ENCODE results near the gene SF3B5. TPM values are rescaled to one million over a fixed set of nuclear protein-coding genes. Genes with fewer than 3 reads are reported as not detected.

The SF3B5 gene
- total and polyA plus RNA-seq, 9 of the 15 experiments (the other 6 are each of a cell fraction or from before 2014, with no cell fraction given), result 238 to 1,211 (median 407) TPM

GRCh38 chr6:144140867-144141266, 45.5 kb upstream of the SF3B5 start:
- Histone ChIP-seq H3K9me1 (ENCODE audit: control insufficient read depth, insufficient read depth, low read length) (no peaks in the 10 kb centered on the region), H3K36me3 (ENCODE audit: control insufficient read depth, insufficient read depth, low read length) (no peaks in the 10 kb centered on the region), H3K4me1 (replicated peaks in 1 of 2; ENCODE audit: control insufficient read depth in 2 of 2, insufficient read depth in 2 of 2, low read length in 2 of 2) (no peaks in the 10 kb centered on the region; a peak in 1 of 5 replicates), H2AFZ (ENCODE audit: low read depth, low read length) (no peak overlapping the region), H3K79me2 (ENCODE audit: control insufficient read depth, insufficient read depth, low read length) (no peaks in the 10 kb centered on the region), H3K27ac (ENCODE audit: extremely low read depth, low read depth, low read length) (no peak overlapping the region), H3K9ac (ENCODE audit: insufficient read depth in 1 of 2, low read depth in 2 of 2, low read length in 2 of 2) (no peak overlapping the region), H3K9me3 (replicated peaks; ENCODE audit: control insufficient read depth, insufficient read depth, low read depth, low read length) (no peaks in the 10 kb centered on the region), H3K27me3 (ENCODE audit: control insufficient read depth in 2 of 2, insufficient read depth in 2 of 2, low read length in 2 of 2) (peaks cover 3 to 5% of the 10 kb centered on the region in 2 experiments; a peak in 4 of 5 replicates), H3K4me3 (no peak overlapping the region), H4K20me1 (replicated peaks; ENCODE audit: control insufficient read depth, insufficient read depth, low read length) (no peaks in the 10 kb centered on the region), H3K4me2 (ENCODE audit: insufficient read depth, low read length) (no peak overlapping the region)
- 4% methylated on average over 2 of the region's 2 CpGs for WGBS (ENCODE audit: insufficient coverage, low coverage, missing lambda C conversion rate)
- in situ Hi-C loops (cut with MboI), result no loop called here
- FAIRE-seq, result no peak
- intact Hi-C loops (cut with micrococcal nuclease), result no loop called here
- CTCF ChIA-PET (ENCODE audit: low intra/inter-chr PET ratio), result no interaction called here
- no peak for TF ChIP-seq TSHZ1 (CRISPR knock-in tag; IDR thresholded peaks at IDR 0.05)
- TF ChIP-seq SRSF3 (IDR thresholded peaks at IDR 0.05; ENCODE audit: insufficient read depth, low read length), result no peak
- TF ChIP-seq HMG20A (CRISPR knock-in tag; conservative IDR thresholded peaks at IDR 0.05), result no peak
- TF ChIP-seq CTCF (IDR thresholded peaks at IDR 0.05 in 2 of 3, conservative IDR thresholded peaks at IDR 0.05 in 1 of 3; ENCODE audit: insufficient read depth in 2 of 3, low read depth in 1 of 3, low read length in 3 of 3), result no peak
- no peak for TF ChIP-seq ZNF586 (CRISPR knock-in tag; conservative IDR thresholded peaks at IDR 0.05)
- TF ChIP-seq JUN (IDR thresholded peaks at IDR 0.05; ENCODE audit: borderline replicate concordance, low read depth, low read length), result no peak
- TF ChIP-seq JUN (CRISPR knock-in tag; IDR thresholded peaks at IDR 0.05; ENCODE audit: borderline replicate concordance), result no peak
- no peak for TF ChIP-seq ARNT (IDR thresholded peaks at IDR 0.05)
- no peak for TF ChIP-seq TBL1XR1 (IDR thresholded peaks at IDR 0.05; ENCODE audit: low read length in 2 of 2)
- TF ChIP-seq ZKSCAN1 (IDR thresholded peaks at IDR 0.05; ENCODE audit: low read depth, low read length), result no peak
- TF ChIP-seq HNRNPK (IDR thresholded peaks at IDR 0.05; ENCODE audit: low read depth, low read length, poor library complexity, severe bottlenecking), result no peak
- TF ChIP-seq ZBTB26 (CRISPR knock-in tag; IDR thresholded peaks at IDR 0.05), result no peak
- TF ChIP-seq ZNF79 (CRISPR knock-in tag; IDR thresholded peaks at IDR 0.05; ENCODE audit: low read depth), result no peak
- DNase-seq (ENCODE audit: extremely low read depth in 1 of 4, low spot score in 3 of 4), result no peak
- POLR2A ChIA-PET, result no interaction called here
- ATAC-seq, result no peak
- no TSS peak for BruUV-seq (replicated peaks)
